ENCODE results near the gene NVL. TPM values are rescaled to one million over a fixed set of nuclear protein-coding genes. Genes with fewer than 3 reads are reported as not detected.

NVL gene
- total RNA-seq (ENCODE audit: unreplicated experiment): 36.9 TPM
- long read RNA-seq, partial matches to known transcripts: 2 of 10 reads
- long read RNA-seq, other reads (novel, unspliced or antisense): 1 of 10 reads

DNA sequence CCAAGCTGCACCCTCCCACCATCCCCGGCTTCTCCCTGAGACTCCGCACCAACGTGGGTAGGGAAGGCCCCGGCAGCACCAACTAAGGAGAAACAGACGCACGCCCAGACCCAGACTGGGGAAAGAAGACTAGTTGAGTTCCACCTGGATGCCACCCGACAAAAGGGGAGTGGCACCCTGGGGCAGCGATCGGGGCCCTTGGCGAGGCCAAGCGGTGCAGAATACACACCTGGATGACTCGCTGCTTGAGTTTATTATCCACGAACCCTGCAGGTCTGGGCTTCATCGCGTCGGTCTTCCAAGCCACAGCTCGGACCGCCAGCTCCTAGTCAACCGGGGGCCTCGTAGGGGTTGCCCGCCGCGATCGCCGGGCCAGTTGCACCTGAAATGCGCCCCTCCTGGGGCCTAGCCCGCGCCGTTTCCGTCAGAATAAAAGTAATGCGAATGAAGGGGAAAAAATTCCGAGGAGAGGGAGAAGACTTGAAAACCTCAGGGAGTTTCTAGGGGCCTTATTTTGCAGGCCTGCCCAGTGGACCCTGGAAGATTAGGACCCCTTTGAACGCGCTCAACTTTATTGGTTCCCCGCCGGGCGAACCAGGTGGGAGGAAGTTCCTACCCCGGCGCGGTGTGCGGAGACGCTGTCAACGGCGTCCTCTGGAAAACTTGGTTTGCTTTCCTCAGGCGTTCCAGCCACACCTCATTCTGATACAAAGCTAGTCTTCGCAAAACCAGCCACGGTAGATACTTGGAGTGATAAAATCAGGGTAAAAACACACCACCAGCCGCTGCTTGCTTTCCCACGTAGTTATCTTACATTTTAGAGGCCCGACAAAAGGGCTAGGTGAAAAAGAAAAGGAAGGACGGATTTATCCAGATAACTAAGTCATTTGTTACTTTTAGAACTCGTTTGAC is at the start of gene NVL:
Gene NVL, minus strand, starts transcription at position 331 of the 912 bp plus-strand sequence. Its CDS starts 45 bp downstream, at position 286.
- Mint-ChIP-seq H3K4me1 (ENCODE audit: low read depth, unreplicated experiment) (peaks cover 14% of the 10 kb centered on the region), H3K4me3 (ENCODE audit: unreplicated experiment) (peak within 1 kb of the TSS; percentile 98), H3K36me3 (ENCODE audit: unreplicated experiment) (no peaks in the 10 kb centered on the region), H3K9me3 (ENCODE audit: unreplicated experiment) (peaks cover 2% of the 10 kb centered on the region), H3K27me3 (ENCODE audit: unreplicated experiment) (peaks cover 6% of the 10 kb centered on the region), H3K27ac (ENCODE audit: unreplicated experiment) (peak within 1 kb of the TSS; percentile 99)
- DNase-seq: peak; percentile 82
- TF ChIP-seq, protein P1, sequence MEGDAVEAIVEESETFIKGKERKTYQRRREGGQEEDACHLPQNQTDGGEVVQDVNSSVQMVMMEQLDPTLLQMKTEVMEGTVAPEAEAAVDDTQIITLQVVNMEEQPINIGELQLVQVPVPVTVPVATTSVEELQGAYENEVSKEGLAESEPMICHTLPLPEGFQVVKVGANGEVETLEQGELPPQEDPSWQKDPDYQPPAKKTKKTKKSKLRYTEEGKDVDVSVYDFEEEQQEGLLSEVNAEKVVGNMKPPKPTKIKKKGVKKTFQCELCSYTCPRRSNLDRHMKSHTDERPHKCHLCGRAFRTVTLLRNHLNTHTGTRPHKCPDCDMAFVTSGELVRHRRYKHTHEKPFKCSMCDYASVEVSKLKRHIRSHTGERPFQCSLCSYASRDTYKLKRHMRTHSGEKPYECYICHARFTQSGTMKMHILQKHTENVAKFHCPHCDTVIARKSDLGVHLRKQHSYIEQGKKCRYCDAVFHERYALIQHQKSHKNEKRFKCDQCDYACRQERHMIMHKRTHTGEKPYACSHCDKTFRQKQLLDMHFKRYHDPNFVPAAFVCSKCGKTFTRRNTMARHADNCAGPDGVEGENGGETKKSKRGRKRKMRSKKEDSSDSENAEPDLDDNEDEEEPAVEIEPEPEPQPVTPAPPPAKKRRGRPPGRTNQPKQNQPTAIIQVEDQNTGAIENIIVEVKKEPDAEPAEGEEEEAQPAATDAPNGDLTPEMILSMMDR (IDR thresholded peaks at IDR 0.05; ENCODE audit: partially characterized antibody, unreplicated experiment): no peak

DNA sequence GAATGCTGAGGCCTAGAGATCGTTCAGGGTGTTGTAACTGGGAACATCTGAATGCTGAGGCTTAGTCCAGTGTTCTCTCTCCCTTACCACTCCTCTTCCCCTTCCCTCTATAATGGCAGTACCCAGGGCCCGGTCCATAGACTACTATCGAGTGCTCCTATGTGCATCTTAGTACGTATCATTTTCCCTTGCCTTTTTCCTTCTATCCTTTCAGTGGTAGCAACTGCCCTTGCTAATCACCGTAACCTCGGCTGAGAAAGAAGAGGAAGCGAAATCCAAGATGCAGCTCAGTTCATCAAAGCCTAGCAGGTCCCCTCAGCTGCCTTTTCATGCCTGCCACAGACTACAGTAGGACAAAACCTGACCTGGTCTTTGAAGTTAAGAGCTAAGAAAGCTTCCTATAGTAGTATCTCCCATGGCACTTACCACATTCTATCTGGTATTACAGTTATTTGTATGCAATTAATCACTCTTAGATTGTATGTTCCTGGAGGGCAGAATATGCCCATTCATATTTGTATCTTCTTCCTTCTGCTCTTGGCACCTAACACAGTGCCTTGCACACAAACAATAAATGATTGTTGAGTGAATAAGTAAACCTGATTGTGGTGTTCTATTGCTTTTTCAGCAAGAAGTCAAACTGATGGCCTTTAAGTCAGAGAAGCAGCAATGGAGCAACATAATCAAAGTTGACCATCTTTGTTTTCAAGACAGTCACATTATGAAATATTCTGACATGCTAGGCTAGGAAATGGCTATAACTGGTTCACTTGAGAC is 49.1 kb upstream of the NVL start:
- no peaks in the 10 kb centered on the region for H3K27me3 Mint-ChIP-seq (ENCODE audit: unreplicated experiment)
- H3K27ac Mint-ChIP-seq (ENCODE audit: unreplicated experiment): peak overlapping the region; percentile 20
- no peak overlapping the region for H3K4me3 Mint-ChIP-seq (ENCODE audit: unreplicated experiment)
- TF ChIP-seq, protein P1 (IDR thresholded peaks at IDR 0.05; ENCODE audit: partially characterized antibody, unreplicated experiment): no peak
- peaks cover under 1% of the 10 kb centered on the region for H3K36me3 Mint-ChIP-seq (ENCODE audit: unreplicated experiment)
- no peak for DNase-seq
- H3K9me3 Mint-ChIP-seq (ENCODE audit: unreplicated experiment): no peaks in the 10 kb centered on the region
- no peaks in the 10 kb centered on the region for H3K4me1 Mint-ChIP-seq (ENCODE audit: low read depth, unreplicated experiment)

- TF ChIP-seq, protein P1 (IDR thresholded peaks at IDR 0.05; ENCODE audit: partially characterized antibody, unreplicated experiment): no peak
- H3K4me1 Mint-ChIP-seq (ENCODE audit: low read depth, unreplicated experiment): no peaks in the 10 kb centered on the region
- H3K27ac Mint-ChIP-seq (ENCODE audit: unreplicated experiment): no peak overlapping the region
- H3K27me3 Mint-ChIP-seq (ENCODE audit: unreplicated experiment): no peaks in the 10 kb centered on the region
- no peak for DNase-seq
- peaks cover 3% of the 10 kb centered on the region for H3K36me3 Mint-ChIP-seq (ENCODE audit: unreplicated experiment)
- H3K4me3 Mint-ChIP-seq (ENCODE audit: unreplicated experiment): no peak overlapping the region
- H3K9me3 Mint-ChIP-seq (ENCODE audit: unreplicated experiment): no peaks in the 10 kb centered on the region
Observed at GRCh38 chr1:224377676-224378006, 47.7 kb upstream of the NVL start.

GRCh38 chr1:224375059-224375458 is 45.1 kb upstream of the NVL start:
- H3K4me1 Mint-ChIP-seq (ENCODE audit: low read depth, unreplicated experiment): no peaks in the 10 kb centered on the region
- H3K9me3 Mint-ChIP-seq (ENCODE audit: unreplicated experiment): no peaks in the 10 kb centered on the region
- TF ChIP-seq, protein P1 (IDR thresholded peaks at IDR 0.05; ENCODE audit: partially characterized antibody, unreplicated experiment): no peak
- peaks cover 3% of the 10 kb centered on the region for H3K36me3 Mint-ChIP-seq (ENCODE audit: unreplicated experiment)
- H3K27ac Mint-ChIP-seq (ENCODE audit: unreplicated experiment): no peak overlapping the region
- no peaks in the 10 kb centered on the region for H3K27me3 Mint-ChIP-seq (ENCODE audit: unreplicated experiment)
- H3K4me3 Mint-ChIP-seq (ENCODE audit: unreplicated experiment): no peak overlapping the region
- no peak for DNase-seq
